H9 (cell line): ENCODE measurements around the gene JAKMIP1. TPM values are rescaled to one million over a fixed set of nuclear protein-coding genes. Genes with fewer than 3 reads are reported as not detected.

Experiments used
- DNase-seq: peaks from one replicate; pipeline ENCODE4 v3.0.0-alpha.2; 2017
- H2AFZ ChIP-seq: one replicate; pipeline ENCODE4 v1.6.1; 2013; ENCODE audit warnings: mild to moderate bottlenecking, low read length, control low read depth, moderate library complexity
- H2AK5ac ChIP-seq: 2 replicates; pipeline ENCODE4 v1.6.1; 2013; ENCODE audit warnings: low read length, control low read depth, mixed read lengths; ENCODE audit not compliant: insufficient read length
- H2BK120ac ChIP-seq: one replicate; pipeline ENCODE4 v1.6.1; 2013; ENCODE audit warnings: low read depth, mild to moderate bottlenecking, low read length, control low read depth, inconsistent platforms; ENCODE audit not compliant: poor library complexity, severe bottlenecking
- H2BK12ac ChIP-seq: 2 replicates; pipeline ENCODE4 v1.6.1; 2013; ENCODE audit warnings: low read length, control low read depth, mixed read lengths, low read depth; ENCODE audit not compliant: insufficient read length
- H2BK15ac ChIP-seq: 2 replicates; pipeline ENCODE4 v1.6.1; 2013; ENCODE audit warnings: low read depth, low read length, control low read depth
- H2BK20ac ChIP-seq: one replicate; pipeline ENCODE4 v1.6.1; 2013; ENCODE audit warnings: low read depth, mild to moderate bottlenecking, low read length, control low read depth, inconsistent platforms; ENCODE audit not compliant: poor library complexity, severe bottlenecking
- H2BK5ac ChIP-seq: 2 replicates; pipeline ENCODE4 v1.6.1; 2013; ENCODE audit warnings: low read length, control low read depth, mixed read lengths; ENCODE audit not compliant: insufficient read length
- H3K14ac ChIP-seq: 2 replicates; pipeline ENCODE4 v1.6.1; 2013; ENCODE audit warnings: low read length, control low read depth; ENCODE audit not compliant: insufficient read depth
- H3K18ac ChIP-seq: 2 replicates; pipeline ENCODE4 v1.6.1; 2013; ENCODE audit warnings: low read depth, mild to moderate bottlenecking, mixed read lengths, low read length, control low read depth; ENCODE audit not compliant: insufficient read length
- H3K23ac ChIP-seq: 2 replicates; pipeline ENCODE4 v1.6.1; 2013; ENCODE audit warnings: low read length, control low read depth, mixed read lengths, low read depth; ENCODE audit not compliant: insufficient read length
- H3K23me2 ChIP-seq: 2 replicates; pipeline ENCODE4 v1.6.1; 2013; ENCODE audit warnings: low read depth, mild to moderate bottlenecking, mixed read lengths, low read length, control low read depth; ENCODE audit not compliant: insufficient read length, poor library complexity, severe bottlenecking
- H3K27ac ChIP-seq: 2 replicates; pipeline ENCODE4 v1.5.1; 2013; ENCODE audit warnings: low read length, control low read depth, mixed read lengths, low read depth; ENCODE audit not compliant: insufficient read length
- H3K27me3 ChIP-seq: 2 replicates; pipeline ENCODE4 v1.6.1; 2013; ENCODE audit warnings: low read length, control low read depth, inconsistent platforms; ENCODE audit not compliant: insufficient read depth
- H3K4ac ChIP-seq: 2 replicates; pipeline ENCODE4 v1.6.1; 2013; ENCODE audit warnings: low read depth, mild to moderate bottlenecking, control low read depth, inconsistent platforms, low read length, moderate library complexity
- H3K4me1 ChIP-seq: 2 replicates; pipeline ENCODE4 v1.6.1; 2013; ENCODE audit warnings: low read length, control low read depth, inconsistent platforms; ENCODE audit not compliant: insufficient read depth
- H3K4me2 ChIP-seq: 2 replicates; pipeline ENCODE4 v1.6.1; 2013; ENCODE audit warnings: low read length, control low read depth, mixed read lengths; ENCODE audit not compliant: insufficient read length, insufficient read depth
- H3K56ac ChIP-seq: 2 replicates; pipeline ENCODE4 v1.6.1; 2013; ENCODE audit warnings: low read depth, mild to moderate bottlenecking, mixed read lengths, low read length, control low read depth; ENCODE audit not compliant: insufficient read length
- H3K79me1 ChIP-seq: 2 replicates; pipeline ENCODE4 v1.6.1; 2013; ENCODE audit warnings: low read depth, mild to moderate bottlenecking, moderate library complexity, low read length, control low read depth, inconsistent platforms; ENCODE audit not compliant: insufficient read depth, poor library complexity, severe bottlenecking
- H3K79me2 ChIP-seq: 2 replicates; pipeline ENCODE4 v1.6.1; 2013; ENCODE audit warnings: low read length, control low read depth, inconsistent platforms; ENCODE audit not compliant: insufficient read depth
- H3K9ac ChIP-seq: 2 replicates; pipeline ENCODE4 v1.6.1; 2013; ENCODE audit warnings: low read length, control low read depth, mixed read lengths; ENCODE audit not compliant: insufficient read length; ENCODE audit errors: extremely low read depth
- H3K9me3 ChIP-seq: one replicate; pipeline ENCODE4 v1.6.1; 2013; ENCODE audit warnings: low read depth, low read length, inconsistent platforms; ENCODE audit not compliant: control insufficient read depth
- H3T11ph ChIP-seq: one replicate; pipeline ENCODE4 v1.6.1; 2013; ENCODE audit warnings: mild to moderate bottlenecking, low read length, control low read depth, inconsistent platforms
- H4K20me1 ChIP-seq: one replicate; pipeline ENCODE4 v1.6.1; 2013; ENCODE audit not compliant: control insufficient read depth, insufficient read length, insufficient read depth
- H4K5ac ChIP-seq: 2 replicates; pipeline ENCODE4 v1.6.1; 2013; ENCODE audit warnings: low read depth, mild to moderate bottlenecking, mixed read lengths, low read length, control low read depth; ENCODE audit not compliant: insufficient read length
- H4K8ac ChIP-seq: replicated peaks from 2 replicates; pipeline ENCODE4 v1.6.1; 2013; ENCODE audit warnings: low read length, control low read depth, mixed read lengths, low read depth; ENCODE audit not compliant: insufficient read length
- H4K91ac ChIP-seq: 2 replicates; pipeline ENCODE4 v1.6.1; 2013; ENCODE audit warnings: low read depth, mild to moderate bottlenecking, moderate library complexity, mixed read lengths, low read length, control low read depth; ENCODE audit not compliant: insufficient read length
- H3K27ac Mint-ChIP-seq, 3 experiments: 2 replicates in 2 of 3; 3 replicates in 1 of 3; pipeline ENCODE4 v1.8.0; 2020 to 2021; ENCODE audit warnings: mixed read lengths in 3 of 3, mild to moderate bottlenecking in 1 of 3, moderate library complexity in 1 of 3
- H3K27me3 Mint-ChIP-seq: 2 replicates; pipeline ENCODE4 v1.8.0; 2021; ENCODE audit warnings: low read depth, mild to moderate bottlenecking, moderate library complexity, mixed read lengths
- H3K36me3 Mint-ChIP-seq, 3 experiments: 2 replicates in 2 of 3; 3 replicates in 1 of 3; pipeline ENCODE4 v1.8.0; 2020 to 2021; ENCODE audit warnings: low read depth in 3 of 3, mixed read lengths in 3 of 3; ENCODE audit not compliant: insufficient read depth in 1 of 3
- H3K4me1 Mint-ChIP-seq, 2 experiments: 2 replicates each; pipeline ENCODE4 v1.8.0; 2020; ENCODE audit warnings: mixed read lengths in 2 of 2
- H3K4me3 Mint-ChIP-seq, 2 experiments: 2 replicates in 1 of 2; 3 replicates in 1 of 2; pipeline ENCODE4 v1.8.0; 2020 to 2021; ENCODE audit warnings: mild to moderate bottlenecking in 2 of 2, mixed read lengths in 2 of 2, moderate library complexity in 1 of 2
- H3K9me3 Mint-ChIP-seq, 2 experiments: 2 replicates in 1 of 2; 3 replicates in 1 of 2; pipeline ENCODE4 v1.8.0; 2020; ENCODE audit warnings: mild to moderate bottlenecking in 2 of 2, mixed read lengths in 2 of 2, moderate library complexity in 1 of 2
- CTCF ChIP-seq: fragments of 200-600 bp; sonication (generic); conservative IDR thresholded peaks from 3 replicates; pipeline ENCODE4 v1.8.0; 2021; ENCODE audit warnings: antibody characterized with exemption, mild to moderate bottlenecking
- whole genome bisulfite sequencing: extraction: QIAGEN DNeasy Blood & Tissue Kit; methylation state at CpG from one replicate; pipeline ENCODE4 v1.1.7; 2013; ENCODE audit warnings: missing lambda C conversion rate, low lambda C conversion rate, mixed read lengths; ENCODE audit not compliant: insufficient read length; ENCODE audit errors: extremely low coverage; 5-methylcytosine and 5-hydroxymethylcytosine counted together
- total RNA-seq: library from RNA; stranded (reverse); gene quantifications from 2 replicates; pipeline ENCODE4 v1.2.1, GENCODE V29; 2021

The JAKMIP1 gene
- total RNA-seq, 1 experiment from 2014 or later: 1.5 TPM

GRCh38 chr4:6165766-6166165, 34.6 kb downstream of the JAKMIP1 start:
- Histone ChIP-seq H4K8ac (no peak overlapping the region), H3K79me1 (no peaks in the 10 kb centered on the region), H4K91ac (no peak overlapping the region), H3K18ac (no peak overlapping the region), H3T11ph (no peak overlapping the region), H2AFZ (no peak overlapping the region), H2BK120ac (no peak overlapping the region), H2BK12ac (no peak overlapping the region), H3K9me3 (peaks cover 8% of the 10 kb centered on the region), H3K79me2 (no peaks in the 10 kb centered on the region), H2BK15ac (no peak overlapping the region), H3K23me2 (peaks cover 1% of the 10 kb centered on the region), H2AK5ac (no peak overlapping the region), H4K20me1 (peaks cover 3% of the 10 kb centered on the region), H3K4me2 (no peak overlapping the region), H3K9ac (no peak overlapping the region), H2BK5ac (no peak overlapping the region), H3K27ac (no peak overlapping the region), H3K56ac (no peak overlapping the region), H3K14ac (no peak overlapping the region), H3K4ac (no peak overlapping the region), H3K4me1 (no peaks in the 10 kb centered on the region), H3K27me3 (no peaks in the 10 kb centered on the region), H3K23ac (no peak overlapping the region), H2BK20ac (no peak overlapping the region), H4K5ac (no peak overlapping the region)
- H3K9me3 Mint-ChIP-seq: peaks cover 10 to 25% of the 10 kb centered on the region in 2 experiments
- no peak for TF ChIP-seq CTCF
- peaks cover 0 to 5% of the 10 kb centered on the region in 2 experiments; a peak in 2 of 4 replicates for H3K4me1 Mint-ChIP-seq
- DNase-seq: no peak
- no CpG with 5 or more reads among the region's 6 CpGs for WGBS
- H3K4me3 Mint-ChIP-seq: no peak overlapping the region
- no peak overlapping the region for H3K27ac Mint-ChIP-seq
- peaks cover 5% of the 10 kb centered on the region for H3K27me3 Mint-ChIP-seq
- peaks cover 2 to 22% (median 17%) of the 10 kb centered on the region in 3 experiments; a peak in 6 of 7 replicates for H3K36me3 Mint-ChIP-seq
